GM21381 (cell line): ENCODE data around the gene TEDDM1.
"Not testable (repeated sequence)": the region's sequence is repeated elsewhere in the genome, so short reads cannot be mapped to it uniquely, and the experiment has no call there.

ENCODE experiments used
- ATAC-seq: cut with Tn5 transposase; IDR thresholded peaks from one replicate; pipeline ENCODE4 v1.9.1; 2021; ENCODE audit warnings: mild to moderate bottlenecking, moderate library complexity; ENCODE audit not compliant: unreplicated experiment

Gene TEDDM1

DNA sequence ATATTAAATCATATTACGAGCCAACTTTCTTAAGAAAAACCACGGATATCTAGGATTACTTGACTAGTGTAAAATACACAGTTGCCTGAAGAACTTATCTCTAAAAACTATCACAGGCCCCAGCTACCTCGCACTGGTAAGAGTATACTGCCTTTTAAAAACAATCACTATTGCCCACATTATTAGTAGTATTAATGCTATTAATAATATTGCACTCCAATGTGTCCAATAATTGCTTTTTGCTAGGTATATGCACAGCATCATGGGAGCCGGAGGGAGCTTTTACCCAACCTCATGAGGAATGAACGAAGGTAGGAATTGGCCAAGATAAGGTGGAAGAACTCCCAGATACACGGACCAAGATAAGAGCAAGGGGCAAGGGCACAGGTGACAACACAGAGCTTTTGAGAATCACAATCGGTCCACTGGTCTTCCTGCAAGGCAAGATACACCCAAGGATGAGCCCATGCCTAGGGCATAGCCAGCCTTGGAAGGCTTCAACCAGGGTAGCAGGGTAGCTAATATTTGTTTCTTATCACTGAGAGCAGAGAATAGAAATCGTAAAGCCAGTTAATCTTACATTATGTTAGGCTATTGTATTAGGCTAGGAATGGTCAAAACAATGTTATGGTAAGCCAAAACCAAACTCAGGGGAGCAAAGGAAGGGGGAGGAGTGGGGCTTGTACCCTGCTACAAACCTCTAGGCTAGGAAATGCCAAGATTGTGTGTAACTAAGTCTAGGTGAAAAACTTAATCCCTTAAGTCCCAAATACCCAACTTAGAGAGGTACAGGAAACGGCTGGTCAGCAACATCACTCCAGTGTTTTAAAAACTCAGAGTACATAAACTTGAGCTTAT, 18.3 kb downstream of the TEDDM1 start:
- no peak for ATAC-seq

- no peak for ATAC-seq
Observed at GRCh38 chr1:182380199-182380598, 20.3 kb downstream of the TEDDM1 start.

- not testable (repeated sequence) for ATAC-seq
Observed at GRCh38 chr1:182379781-182380180, 20.7 kb downstream of the TEDDM1 start.

- ATAC-seq: no peak
Observed at GRCh38 chr1:182376936-182377574, 23.4 kb downstream of the TEDDM1 start.

GRCh38 chr1:182374101-182374834, 26.2 kb downstream of the TEDDM1 start:
- no peak for ATAC-seq

GRCh38 chr1:182370532-182370931, 29.9 kb downstream of the TEDDM1 start:
- no peak for ATAC-seq

GRCh38 chr1:182368903-182369302, 31.6 kb downstream of the TEDDM1 start:
- no peak for ATAC-seq

DNA sequence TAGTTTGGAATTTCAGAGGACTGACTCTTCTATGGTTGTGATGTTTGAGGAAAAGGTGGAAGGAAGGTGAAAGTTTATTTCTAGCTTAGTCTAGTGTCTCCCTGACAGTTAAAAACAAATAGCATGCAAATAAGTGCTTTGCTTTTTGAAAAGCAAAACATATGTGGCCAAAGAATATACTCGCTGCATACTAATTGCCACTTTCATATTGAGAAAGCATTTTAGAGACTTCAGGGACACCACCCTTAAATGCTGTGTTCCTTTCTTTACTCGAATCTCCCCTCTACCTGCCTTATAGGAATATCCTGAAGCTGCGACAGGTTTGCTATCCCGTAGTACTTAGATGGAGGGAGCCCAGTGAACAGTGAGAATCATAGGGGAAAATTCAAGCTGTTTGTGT, 32.1 kb downstream of the TEDDM1 start:
- no peak for ATAC-seq

DNA sequence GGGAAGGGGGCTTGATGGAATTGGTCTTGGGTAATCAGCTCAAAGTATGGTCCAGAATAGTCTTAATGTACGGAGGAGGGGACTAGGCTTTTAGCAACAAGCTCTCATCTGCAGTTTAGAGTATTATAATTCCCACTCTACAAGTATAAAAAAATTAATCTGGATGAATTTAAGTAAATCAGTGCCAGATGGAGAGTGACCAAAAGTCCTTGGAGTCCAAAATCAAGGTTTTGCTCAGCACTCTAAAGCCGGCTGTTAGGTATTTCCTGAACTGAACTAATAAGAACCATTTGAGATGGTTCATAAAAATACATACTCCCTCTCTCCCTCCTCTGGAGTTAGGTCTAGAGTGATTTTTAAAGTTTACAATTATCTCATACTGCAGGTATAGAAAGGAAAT, 32.5 kb downstream of the TEDDM1 start:
- no peak for ATAC-seq

- ATAC-seq: no peak
Observed at GRCh38 chr1:182366596-182366995, 33.9 kb downstream of the TEDDM1 start.

- ATAC-seq: no peak
Observed at GRCh38 chr1:182359645-182360044, 40.8 kb downstream of the TEDDM1 start.

- no peak for ATAC-seq
Observed at GRCh38 chr1:182357913-182358312, 42.6 kb downstream of the TEDDM1 start.

GRCh38 chr1:182357171-182357570, 43.3 kb downstream of the TEDDM1 start:
- no peak for ATAC-seq

GRCh38 chr1:182355723-182356098, 44.8 kb downstream of the TEDDM1 start:
- no peak for ATAC-seq

DNA sequence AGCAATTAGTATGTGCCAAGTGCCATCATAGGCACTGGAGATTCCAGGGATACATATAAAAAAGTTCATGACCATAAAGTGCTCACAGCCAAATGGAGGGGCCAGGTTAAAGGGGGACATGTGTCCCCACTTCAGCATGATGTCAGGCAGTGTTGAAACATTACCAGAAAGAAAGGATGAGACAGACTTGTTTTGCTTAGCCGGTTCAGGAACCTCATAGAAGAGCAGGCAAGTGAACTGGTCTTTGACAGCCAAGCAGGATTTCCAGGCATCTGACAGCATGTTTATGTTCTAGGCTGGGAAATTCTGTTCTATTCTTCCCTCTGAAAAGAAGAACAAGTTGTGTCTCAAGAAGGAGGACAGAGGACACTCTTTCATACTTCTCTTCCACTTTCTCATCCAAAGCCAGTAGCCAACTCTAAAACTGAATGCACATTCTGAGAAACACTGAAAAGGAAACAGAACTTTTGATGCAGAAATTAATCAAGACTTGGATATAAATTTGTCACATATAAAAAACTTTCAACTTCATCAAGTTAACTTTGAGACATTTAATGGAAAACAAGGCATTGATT, 48.6 kb downstream of the TEDDM1 start:
- ATAC-seq: no peak

DNA sequence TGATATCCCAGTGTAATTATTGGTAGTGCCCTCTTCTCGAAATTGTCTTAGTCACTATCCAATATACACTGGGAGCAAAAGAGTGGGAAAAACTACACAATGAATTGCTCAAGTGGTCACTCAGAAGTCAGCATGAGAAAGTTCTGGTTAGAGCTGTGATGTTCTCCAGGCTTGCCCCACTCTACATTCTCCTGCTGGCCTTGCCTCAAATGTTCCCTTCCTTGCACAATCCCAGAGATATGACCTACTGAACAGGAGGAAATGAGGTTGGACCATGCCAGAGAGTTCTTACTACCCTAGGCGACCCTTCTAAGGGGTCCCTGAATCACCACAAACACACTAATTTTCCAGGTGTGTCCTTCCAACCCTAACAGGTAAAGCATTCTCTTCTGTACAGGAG, 49.6 kb downstream of the TEDDM1 start:
- no peak for ATAC-seq

DNA sequence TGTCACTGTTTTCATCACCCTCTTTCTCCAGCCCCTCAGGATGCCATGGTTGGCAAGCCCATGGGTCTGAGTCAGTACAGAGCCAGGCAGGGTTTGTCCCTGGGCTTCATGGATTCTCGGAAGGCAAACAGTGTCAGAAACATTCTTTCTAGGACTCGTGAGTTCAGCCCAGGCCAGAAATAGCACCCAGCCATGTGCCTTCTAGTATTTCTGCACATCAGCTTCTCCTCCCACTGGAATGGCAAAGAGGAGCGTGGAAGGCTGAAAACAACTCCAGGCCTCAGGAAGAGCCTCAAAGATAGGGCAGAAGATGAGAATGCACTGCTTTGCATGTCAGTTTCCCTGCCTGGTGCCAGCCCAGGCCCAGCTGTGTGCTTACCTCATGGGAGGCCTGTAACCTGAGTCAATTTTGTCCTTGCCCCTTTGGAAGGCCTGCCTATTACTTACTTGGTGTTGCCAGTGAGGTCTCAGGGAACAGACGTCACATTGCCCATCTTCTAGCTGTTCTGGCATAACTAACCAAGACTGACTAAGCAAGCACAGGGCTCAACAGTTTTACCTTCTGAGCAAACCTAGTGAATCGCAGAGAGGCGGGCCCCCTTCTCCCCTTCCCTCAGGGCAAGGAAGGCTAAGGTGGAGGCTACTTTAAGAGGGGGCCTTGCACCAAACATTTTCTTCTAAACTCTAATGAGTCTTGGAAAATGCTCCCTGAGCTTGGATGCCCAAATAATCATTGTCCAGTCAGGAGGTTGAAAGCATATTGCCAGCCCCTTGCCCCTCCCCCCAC, 51.3 kb downstream of the TEDDM1 start:
- ATAC-seq: no peak
